GM18873 (cell line): Measurements from ENCODE around the gene CHD3.
"Not testable (repeated sequence)": the region's sequence is repeated elsewhere in the genome, so short reads cannot be mapped to it uniquely, and the experiment has no call there.

ENCODE experiments used
- ATAC-seq: cut with Tn5 transposase; IDR thresholded peaks from one replicate; pipeline ENCODE4 v1.9.1; 2021; ENCODE audit warnings: mild to moderate bottlenecking, moderate library complexity, moderate number of reproducible peaks; ENCODE audit not compliant: unreplicated experiment, low FRiP score

The CHD3 gene

DNA sequence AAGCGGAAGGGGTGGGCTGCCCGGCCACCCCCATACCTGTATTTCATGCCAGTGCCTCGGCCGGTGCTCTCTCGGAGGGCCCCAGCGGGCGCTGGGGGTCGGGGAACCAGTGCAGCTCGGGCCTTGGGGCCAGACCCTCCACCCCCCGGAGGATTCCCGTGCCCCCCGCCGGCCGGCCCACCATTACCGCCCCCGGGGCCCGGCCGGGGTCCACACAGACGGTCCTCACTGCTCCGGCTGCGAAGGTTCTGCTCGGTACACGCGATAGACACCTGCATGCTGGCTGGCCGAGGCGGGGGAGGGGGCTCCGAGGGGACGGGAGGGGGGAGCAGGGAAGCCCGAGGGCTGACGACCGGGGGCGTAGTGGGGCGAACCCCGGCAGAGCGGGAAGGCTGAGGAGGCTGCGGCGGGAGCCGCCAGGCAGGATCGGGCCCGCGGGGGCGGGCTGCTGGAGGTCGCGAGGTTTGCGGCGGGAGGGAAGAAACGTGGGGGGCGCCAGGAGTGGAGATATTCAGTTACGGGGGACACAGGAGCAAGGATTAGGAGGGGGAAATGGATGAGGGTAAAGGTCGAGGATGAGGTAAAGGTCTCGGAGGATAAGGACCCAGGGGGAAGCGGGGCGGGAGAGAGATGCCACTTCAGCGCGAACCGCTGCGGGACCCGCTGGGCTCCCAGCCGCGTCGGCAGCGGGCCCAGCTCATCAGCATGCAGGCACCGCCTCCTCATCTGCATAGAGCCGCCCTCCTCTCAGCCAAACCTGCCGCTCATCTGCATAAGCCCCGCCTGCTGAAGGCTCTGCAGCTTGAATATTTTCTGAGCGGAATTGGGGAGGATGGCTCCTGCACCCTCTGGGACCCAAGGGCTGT, 40.8 kb downstream of the CHD3 start, which contains the start of gene KCNAB3:
KCNAB3 (minus strand) TSS at position 699 of the 866 bp plus-strand sequence; CDS start at position 278, 421 bp downstream.
- ATAC-seq: no peak

DNA sequence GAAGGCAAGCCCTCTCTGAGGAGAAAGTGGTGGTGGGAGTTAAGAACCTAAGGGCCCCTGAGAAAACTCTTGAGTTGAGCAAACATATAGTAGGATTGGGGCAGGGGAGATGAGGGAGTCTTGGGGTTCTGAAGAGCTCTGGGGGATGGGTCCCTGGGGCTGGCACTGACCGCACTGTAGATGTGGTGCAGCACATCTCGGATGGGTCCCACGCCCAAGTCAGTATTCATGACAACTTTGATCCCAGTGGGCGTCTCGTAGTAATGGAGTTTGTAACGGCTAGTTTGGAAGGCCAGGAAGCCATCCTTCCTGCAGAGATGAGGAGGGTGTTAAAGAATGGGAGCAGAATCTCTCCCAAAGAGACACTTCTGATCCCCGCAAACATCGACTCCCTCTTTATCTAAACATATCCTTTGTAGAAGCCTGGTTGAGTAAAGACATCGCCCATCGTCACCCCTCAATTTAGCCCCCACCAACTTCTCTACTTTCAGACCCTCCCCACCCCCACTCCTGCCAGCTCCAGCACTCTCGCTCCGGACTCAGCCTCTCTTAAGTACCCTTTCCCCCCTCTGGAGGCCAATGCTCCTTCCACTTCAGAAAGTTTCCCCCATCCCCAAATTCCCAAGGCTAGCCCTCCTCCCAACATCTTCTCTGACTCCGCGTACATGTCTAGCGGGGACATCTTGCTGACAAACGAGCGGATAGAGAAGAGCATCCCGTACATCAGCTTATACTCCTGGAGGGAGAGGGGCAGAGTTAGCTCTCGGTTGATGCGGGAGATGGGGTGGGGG, 42.4 kb downstream of the CHD3 start:
- no peak for ATAC-seq

DNA sequence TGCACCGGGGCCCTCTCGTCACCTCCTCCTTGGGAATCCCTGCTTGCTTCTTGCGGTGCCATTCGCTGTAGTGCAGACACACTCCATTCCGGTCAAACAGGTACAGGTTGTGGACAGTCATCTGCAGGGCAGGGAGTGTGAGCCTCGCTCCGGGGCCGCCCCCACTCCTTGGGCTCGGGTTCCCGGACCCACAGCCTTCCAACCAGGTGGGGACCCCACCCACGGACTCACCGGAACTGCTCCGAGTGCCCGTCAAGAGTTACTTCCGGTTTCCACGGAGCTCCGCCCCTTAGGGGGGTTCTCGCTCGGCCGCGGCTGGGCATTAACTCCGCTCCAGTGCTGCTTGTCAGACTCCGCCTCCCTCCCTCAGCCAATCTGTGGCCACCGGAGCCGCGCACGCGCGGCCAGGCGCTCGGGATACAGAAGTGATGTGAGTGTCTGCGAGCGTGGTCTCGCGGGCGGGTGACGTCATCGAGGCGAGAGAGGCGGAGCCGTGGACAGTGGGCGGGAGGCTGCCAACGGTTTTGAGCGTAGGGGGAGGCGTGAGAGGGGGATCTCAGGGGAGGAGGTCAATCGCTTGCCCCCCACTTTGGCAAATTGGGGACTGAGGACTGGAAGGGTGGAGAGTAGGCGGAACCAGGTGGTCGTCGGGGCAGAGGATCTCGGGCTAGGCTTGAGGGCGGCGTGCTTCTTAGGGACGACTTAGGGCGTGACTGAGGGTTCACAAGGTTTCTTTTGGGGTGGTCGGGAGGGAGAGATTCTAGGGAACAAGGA, 43.3 kb downstream of the CHD3 start, which contains the start of the genes CNTROB and TRAPPC1:
CNTROB (plus strand) TSS at position 498 of the 774 bp plus-strand sequence. CDS start 874 bp downstream, outside the sequence.
TRAPPC1 (minus strand) TSS at position 238 of the 774 bp plus-strand sequence; CDS start at position 121, 117 bp downstream.
- ATAC-seq: peak; percentile 90

DNA sequence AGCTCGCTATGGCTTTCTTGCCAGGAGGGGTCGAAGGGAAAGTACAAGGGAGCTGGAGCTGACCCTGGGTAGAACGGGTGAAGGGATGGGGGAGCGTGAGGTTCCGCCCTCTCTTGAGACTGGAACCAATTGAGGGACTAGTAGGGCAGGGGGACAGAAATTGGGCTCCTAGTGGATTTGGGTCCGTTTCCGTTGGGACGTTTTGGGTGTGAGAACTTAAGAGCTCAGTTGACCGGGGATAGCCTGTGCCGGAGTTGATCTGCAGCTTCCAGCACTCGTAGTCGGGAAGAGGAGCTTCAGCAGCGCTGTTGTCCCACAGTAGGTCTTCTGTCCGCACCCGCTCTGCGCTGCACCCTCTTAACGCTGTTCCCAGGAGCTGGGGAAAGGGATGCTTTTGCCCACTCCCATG, 43.9 kb downstream of the CHD3 start:
- ATAC-seq: no peak

DNA sequence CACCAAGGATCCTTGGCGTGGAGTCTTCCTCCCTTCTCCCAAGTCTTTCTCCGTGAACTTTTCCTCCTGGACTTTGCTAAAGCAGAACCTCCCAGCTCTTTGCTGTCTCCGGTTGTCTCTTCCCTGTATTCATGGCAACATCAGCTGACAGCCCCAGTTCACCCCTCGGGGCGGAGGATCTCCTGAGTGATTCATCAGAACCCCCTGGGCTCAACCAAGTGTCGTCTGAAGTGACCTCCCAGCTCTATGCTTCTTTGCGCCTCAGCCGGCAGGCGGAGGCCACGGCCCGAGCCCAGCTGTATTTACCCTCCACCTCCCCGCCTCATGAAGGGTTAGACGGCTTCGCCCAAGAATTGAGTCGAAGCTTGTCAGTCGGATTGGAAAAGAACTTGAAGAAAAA, 44.4 kb downstream of the CHD3 start:
- no peak for ATAC-seq

DNA sequence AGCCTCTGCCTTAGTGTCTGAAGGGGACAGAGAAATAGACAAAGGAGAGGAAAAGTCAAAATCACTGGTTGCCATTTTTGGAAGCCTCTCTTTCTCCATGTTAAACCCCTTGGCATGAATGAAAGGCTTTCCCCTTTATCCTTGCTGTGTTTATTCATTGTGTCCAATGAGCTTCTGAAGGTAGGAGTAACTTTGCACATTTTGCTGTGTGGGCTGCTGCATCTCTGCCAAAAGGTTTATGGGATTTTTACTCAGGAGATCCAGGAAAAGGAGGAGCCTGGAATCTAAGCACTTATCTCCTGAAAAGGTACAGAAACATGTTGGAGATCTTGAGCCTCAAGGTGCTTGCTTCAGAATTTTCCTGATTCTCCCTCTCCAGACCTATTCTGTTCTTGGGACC, 47.3 kb downstream of the CHD3 start:
- ATAC-seq: no peak

DNA sequence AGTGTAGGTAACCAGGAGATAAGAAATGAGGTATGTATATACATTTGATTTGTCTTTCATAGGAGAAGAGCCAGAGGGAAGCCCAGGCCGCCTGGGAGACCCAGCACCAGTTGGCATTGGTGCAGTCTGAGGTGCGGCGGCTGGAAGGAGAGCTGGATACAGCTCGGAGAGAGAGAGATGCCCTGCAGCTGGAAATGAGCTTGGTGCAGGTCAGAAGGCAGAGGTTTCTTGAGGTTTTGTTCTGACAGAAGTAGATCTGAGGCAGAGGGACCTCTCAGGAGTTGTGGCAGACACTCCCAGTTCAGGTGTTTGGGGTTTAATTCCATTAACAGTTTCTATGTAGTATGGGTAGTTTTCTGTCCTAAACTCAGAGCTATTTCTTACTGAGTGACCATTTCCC, 51.4 kb downstream of the CHD3 start:
- ATAC-seq: no peak

DNA sequence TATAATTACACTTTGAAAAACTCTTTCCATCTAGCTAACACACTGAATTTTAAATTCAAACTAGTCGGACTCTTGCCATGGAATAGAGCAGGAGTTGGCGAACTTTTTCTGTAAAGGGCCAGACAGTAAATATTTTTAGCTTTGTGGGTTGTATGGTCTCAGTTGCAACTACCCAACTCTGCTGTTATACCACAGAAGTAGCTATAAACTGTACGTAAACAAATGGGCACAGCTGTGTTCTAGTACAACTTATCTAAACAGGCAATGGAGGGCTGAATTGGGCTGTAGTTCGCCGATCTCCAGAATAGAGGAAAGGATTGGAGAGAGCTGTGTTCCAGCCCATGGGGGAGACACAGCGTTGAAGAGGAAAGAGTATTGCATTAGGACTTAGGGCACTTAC, 52.2 kb downstream of the CHD3 start:
- no peak for ATAC-seq

DNA sequence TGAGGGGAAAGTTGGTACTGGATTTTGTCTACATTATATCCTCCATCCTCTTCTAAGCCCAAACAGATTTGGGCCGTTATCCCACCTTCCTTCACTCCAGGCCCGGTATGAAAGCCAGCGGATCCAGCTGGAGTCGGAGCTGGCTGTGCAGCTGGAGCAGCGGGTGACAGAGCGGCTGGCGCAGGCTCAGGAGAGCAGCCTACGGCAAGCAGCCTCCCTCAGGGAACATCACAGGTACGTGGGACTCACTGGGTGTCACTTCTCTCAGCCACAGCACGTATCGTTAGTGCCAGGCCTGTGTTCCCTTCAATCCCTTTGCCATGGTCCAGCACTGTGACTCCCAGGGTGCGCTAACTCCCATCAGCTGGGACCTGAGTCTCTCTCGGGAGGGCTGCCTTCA, 54.7 kb downstream of the CHD3 start:
- no peak for ATAC-seq

DNA sequence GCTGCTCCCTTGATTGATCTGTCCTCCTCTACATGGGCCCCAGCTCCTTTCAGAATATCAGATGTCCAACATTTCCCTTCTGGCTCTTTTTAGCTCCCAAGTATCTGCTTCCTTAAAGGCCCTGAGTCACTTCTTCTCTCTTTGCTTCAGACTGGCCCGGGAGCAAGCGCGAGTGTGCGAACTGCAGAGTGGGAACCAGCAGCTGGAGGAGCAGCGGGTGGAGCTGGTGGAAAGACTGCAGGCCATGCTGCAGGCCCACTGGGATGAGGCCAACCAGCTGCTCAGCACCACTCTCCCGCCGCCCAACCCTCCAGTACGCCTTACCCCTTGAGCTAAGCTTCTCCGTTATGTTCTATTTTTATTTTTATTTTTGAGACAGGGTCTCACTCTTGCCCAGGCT, 55.7 kb downstream of the CHD3 start:
- ATAC-seq: no peak

DNA sequence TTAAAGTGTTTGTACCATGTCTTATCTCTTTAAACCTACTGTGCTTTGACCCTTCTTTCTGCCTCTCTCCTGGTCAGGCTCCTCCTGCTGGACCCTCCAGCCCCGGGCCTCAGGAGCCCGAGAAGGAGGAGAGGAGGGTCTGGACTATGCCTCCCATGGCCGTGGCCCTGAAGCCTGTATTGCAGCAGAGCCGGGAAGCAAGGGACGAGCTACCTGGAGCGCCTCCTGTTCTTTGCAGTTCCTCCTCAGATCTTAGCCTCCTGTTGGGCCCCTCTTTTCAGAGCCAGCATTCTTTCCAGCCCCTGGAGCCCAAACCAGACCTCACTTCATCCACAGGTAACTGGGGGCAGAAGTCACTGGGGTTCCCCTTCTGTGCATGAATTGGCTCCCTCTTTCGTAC, 57.1 kb downstream of the CHD3 start:
- ATAC-seq: no peak

DNA sequence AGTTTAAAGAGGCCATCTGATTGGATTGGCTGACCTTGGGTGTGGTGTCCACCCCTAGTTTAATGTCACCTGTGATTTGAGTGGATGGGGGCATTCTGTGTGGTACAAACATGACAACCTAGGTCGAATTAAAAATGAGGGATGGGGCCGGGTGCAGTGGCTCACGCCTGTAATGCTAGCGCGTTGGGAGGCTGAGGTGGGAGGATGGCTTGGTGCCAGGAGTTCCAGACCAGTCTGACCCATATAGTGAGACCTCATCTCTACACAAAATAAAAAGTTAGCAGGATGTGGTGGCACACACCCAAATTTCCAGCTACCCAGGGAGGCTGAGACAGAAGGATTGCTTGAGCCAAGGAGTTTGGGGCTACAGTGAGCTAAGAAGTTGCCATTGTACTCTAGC, 57.9 kb downstream of the CHD3 start:
- no peak for ATAC-seq

DNA sequence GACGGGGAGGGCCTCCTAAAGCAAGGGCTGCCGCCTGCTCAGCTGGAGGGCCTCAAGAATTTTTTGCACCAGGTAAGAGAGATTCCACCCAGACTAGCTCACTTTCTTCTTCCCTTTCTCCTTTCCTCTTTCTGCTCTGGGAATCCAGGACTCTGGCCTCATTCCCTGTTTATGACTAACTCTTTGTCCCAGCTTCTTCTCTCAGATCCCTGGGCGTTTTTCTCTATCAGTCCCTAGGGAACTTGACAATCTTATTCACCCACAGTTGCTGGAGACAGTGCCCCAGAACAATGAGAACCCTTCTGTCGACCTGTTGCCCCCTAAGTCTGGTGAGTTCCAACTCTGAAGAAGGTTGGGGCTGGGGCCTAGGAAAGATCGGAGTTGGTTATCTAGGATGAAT, 59.1 kb downstream of the CHD3 start:
- no peak for ATAC-seq

DNA sequence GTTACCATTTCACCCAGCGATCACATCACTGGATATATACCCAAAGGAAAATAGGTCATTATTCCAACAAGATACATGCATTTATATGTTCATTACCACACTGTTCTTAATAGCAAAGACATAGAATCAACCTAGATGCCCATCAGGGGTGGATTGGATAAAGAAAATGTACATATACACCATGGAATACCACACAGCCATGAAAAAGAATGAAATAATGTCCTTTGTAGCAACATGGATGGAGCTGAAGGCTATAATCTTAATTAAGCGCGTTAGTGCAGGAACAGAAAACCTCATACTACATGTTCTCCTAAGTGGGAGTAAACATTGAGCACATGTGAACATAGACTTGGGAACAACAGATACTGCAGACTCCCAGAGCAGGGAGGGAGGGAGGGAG, 62.0 kb downstream of the CHD3 start:
- no peak for ATAC-seq

DNA sequence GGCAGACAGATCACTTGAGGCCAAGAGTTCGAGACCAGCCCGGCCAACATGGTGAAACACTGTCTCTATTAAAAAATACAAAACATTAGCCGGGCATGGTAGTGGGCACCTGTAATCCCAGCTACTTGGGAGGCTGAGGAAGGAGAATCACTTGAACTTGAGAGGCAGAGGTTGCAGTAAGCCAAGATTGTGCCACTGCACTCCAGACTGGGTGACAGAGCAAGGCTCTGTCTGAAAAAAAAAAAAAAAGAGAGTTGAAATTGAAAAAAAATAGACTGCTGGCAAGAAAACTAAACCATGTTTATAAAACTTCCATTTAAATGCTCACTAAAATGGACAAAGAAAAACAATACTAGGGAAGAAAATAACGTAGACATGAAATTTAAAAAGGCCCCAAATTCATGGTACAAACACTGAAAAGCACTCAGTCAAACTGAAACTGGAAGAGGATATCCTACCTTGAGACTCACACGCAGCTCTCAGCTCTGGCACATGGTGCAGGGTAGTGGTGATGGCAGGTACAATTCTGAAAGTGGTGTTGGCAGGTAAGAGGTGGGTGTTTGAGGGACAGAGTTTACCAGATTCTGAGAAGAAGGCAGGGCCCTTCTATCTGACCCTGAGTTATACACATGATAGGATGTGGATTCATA, 62.7 kb downstream of the CHD3 start:
- ATAC-seq: no peak

DNA sequence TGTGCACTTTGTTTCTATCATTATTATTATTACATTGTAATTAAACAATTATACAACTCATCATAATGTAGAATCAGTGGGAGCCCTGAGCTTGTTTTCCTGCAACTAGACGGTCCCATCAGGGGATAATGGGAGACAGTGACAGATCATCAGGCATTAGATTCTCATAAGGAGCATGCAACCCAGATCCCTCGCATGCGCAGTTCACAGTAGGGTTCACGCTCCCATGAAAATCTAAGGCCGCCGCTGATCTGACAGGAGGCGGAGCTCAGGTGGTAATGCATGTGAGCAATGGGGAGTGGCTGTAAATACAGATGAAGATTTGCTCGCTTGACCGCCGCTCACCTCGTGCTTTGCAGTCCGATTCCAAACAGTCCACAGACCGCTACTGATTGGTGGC, 64.7 kb downstream of the CHD3 start:
- ATAC-seq: not testable (repeated sequence)

DNA sequence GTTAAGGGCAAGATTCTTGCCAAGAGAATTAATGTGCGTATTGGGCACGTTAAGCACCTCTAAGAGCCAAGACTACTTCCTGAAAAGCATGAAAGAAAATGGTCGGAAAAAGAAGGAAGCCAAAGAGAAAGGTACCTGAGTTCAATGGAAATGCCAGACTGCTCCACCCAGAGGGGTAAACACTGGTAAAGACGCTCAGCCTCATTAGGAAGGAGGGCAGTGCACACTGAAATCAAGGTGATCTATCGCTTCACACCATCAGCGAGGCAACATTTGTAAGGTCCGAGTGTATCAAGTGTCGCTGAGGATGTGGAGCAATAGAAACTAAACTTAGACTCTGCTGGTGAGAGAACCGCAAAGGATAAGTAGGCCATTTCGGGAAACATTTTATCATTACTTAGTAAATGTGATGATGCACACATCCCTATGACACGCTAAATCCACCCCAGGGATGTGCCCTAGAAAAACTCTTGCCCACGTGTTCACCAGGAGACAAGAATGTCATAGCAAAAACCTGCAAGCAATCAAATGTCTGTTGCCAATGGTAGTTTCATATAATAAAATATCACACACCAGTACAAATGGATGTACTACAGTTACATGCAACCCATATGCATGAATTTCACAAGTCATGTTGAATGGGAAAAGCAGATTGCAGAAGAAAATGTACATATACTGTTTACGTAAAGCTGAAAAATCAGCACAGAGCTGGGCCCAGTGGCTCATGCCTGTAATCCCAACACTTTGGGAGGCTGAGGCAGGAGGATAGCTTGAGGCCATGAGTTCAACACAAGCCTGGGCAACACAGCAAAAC, 67.0 kb downstream of the CHD3 start:
- ATAC-seq: no peak

DNA sequence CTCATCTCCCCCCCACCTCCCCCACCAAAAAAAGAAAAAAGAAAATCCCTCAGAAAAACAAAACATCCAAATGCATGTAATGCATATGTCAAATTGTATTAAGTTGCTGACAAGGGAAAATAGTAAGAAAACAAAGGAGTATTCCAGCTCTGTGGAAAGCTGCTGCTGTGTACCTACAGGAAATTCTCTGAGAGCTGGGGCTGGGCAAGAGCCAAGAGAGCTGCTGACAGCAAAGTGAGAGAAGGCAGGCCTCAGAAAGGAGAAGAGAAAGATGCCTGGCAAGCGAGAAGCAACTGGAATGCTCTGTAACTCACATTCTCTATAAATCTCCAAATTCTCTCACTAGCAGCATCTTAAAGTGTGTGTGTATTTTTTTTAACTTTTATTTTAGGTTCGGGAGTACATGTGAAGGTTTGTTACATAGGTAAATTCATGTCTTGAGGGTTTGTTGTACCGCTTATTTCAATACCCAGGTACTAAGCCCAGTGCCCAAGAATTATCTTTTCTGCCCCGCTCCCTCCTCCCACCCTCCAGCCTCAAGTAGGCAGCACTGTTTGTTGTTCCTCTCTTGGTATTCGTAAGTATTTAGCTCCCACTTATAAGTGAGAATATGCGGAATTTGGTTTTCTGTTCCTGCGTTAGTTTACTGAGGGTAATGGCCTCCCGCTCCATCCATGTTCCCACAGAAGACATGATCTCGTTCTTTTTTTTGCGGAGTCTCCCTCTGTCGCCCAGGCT, 67.8 kb downstream of the CHD3 start:
- ATAC-seq: no peak
